HG03103 (cell line): ENCODE results near the gene PKN2.

Experiments used
- ATAC-seq: cut with Tn5 transposase; IDR thresholded peaks from one replicate; pipeline ENCODE4 v1.9.1; 2021; ENCODE audit warnings: low read depth; ENCODE audit not compliant: unreplicated experiment

PKN2 gene

GRCh38 chr1:88730995-88731394, 46.9 kb downstream of the PKN2 start:
- ATAC-seq = no peak

GRCh38 chr1:88731475-88732269, 47.6 kb downstream of the PKN2 start:
- no peak for ATAC-seq

- no peak for ATAC-seq
Measured at GRCh38 chr1:88735382-88735781, 51.3 kb downstream of the PKN2 start.

GRCh38 chr1:88735909-88736308, 51.8 kb downstream of the PKN2 start:
- no peak for ATAC-seq

GRCh38 chr1:88736633-88737248, 52.7 kb downstream of the PKN2 start:
- ATAC-seq = no peak

GRCh38 chr1:88737338-88737927, 53.4 kb downstream of the PKN2 start:
- ATAC-seq = no peak

GRCh38 chr1:88740784-88741183, 56.7 kb downstream of the PKN2 start:
- ATAC-seq = no peak

GRCh38 chr1:88741413-88741812, 57.3 kb downstream of the PKN2 start:
- ATAC-seq = no peak

- no peak for ATAC-seq
Measured at GRCh38 chr1:88742531-88742930, 58.5 kb downstream of the PKN2 start.

GRCh38 chr1:88744142-88744541, 60.1 kb downstream of the PKN2 start:
- no peak for ATAC-seq

GRCh38 chr1:88746916-88747315, 62.8 kb downstream of the PKN2 start:
- ATAC-seq = no peak

- ATAC-seq = no peak
Measured at GRCh38 chr1:88751714-88752113, 67.6 kb downstream of the PKN2 start.

- ATAC-seq = no peak
Measured at GRCh38 chr1:88753506-88753905, 69.4 kb downstream of the PKN2 start.

- no peak for ATAC-seq
Measured at GRCh38 chr1:88763649-88764406, 79.8 kb downstream of the PKN2 start.

- ATAC-seq = no peak
Measured at GRCh38 chr1:88768187-88768586, 84.1 kb downstream of the PKN2 start.

- ATAC-seq = no peak
Measured at GRCh38 chr1:88768816-88769215, 84.7 kb downstream of the PKN2 start.

- ATAC-seq = no peak
Measured at GRCh38 chr1:88773540-88774150, 89.6 kb downstream of the PKN2 start.

GRCh38 chr1:88774151-88774556, 90.1 kb downstream of the PKN2 start:
- ATAC-seq = no peak

GRCh38 chr1:88777604-88778149, 93.6 kb downstream of the PKN2 start:
- ATAC-seq = no peak

- no peak for ATAC-seq
Measured at GRCh38 chr1:88779880-88780279, 95.8 kb downstream of the PKN2 start.
